Neural progenitor cell (in vitro differentiated cells): ENCODE data around the gene VPS35L. TPM values are rescaled to one million over a fixed set of nuclear protein-coding genes. Genes with fewer than 3 reads are reported as not detected.

Experiments used
- DNase-seq: peaks from one replicate; pipeline ENCODE4 v3.0.0-alpha.2; 2016; ENCODE audit warnings: low spot score
- H2AFZ ChIP-seq: fragments of 200-600 bp; sonication (generic); replicated peaks from 2 replicates; pipeline ENCODE4 v1.6.1; 2016; ENCODE audit warnings: antibody characterized with exemption
- H3F3A ChIP-seq: fragments of 200-600 bp; sonication (generic); 2 replicates; pipeline ENCODE4 v1.6.1; 2016; ENCODE audit warnings: antibody characterized with exemption, low read depth
- H3K27ac ChIP-seq: fragments of 200-600 bp; sonication (generic); 2 replicates; pipeline ENCODE4 v1.5.1; 2016; ENCODE audit warnings: mild to moderate bottlenecking
- H3K27me3 ChIP-seq: fragments of 200-600 bp; sonication (generic); 2 replicates; pipeline ENCODE4 v1.6.1; 2016; ENCODE audit warnings: mild to moderate bottlenecking, moderate library complexity
- H3K36me3 ChIP-seq: fragments of 200-600 bp; sonication (generic); 2 replicates; pipeline ENCODE4 v1.5.1; 2016
- H3K4me1 ChIP-seq: fragments of 200-600 bp; sonication (generic); 2 replicates; pipeline ENCODE4 v1.6.1; 2016; ENCODE audit warnings: mixed run types
- H3K4me2 ChIP-seq: fragments of 200-600 bp; sonication (generic); 2 replicates; pipeline ENCODE4 v1.6.1; 2016
- H3K4me3 ChIP-seq: fragments of 200-600 bp; sonication (generic); 2 replicates; pipeline ENCODE4 v1.5.1; 2016
- H3K79me2 ChIP-seq: fragments of 200-600 bp; sonication (generic); 2 replicates; pipeline ENCODE4 v1.6.1; 2016; ENCODE audit warnings: low read depth
- H3K9ac ChIP-seq: fragments of 200-600 bp; sonication (generic); 2 replicates; pipeline ENCODE4 v1.6.1; 2016
- H3K9me3 ChIP-seq: fragments of 200-600 bp; sonication (generic); 2 replicates; pipeline ENCODE4 v1.5.1; 2016; ENCODE audit warnings: low read depth
- H4K20me1 ChIP-seq: fragments of 200-600 bp; sonication (generic); 2 replicates; pipeline ENCODE4 v1.6.1; 2016; ENCODE audit warnings: low read depth
- H3K27ac Mint-ChIP-seq: 3 replicates; pipeline ENCODE4 v1.8.0; 2021; ENCODE audit warnings: mixed read lengths
- H3K27me3 Mint-ChIP-seq: 2 replicates; pipeline ENCODE4 v1.8.0; 2022; ENCODE audit warnings: low read depth, mild to moderate bottlenecking, inconsistent platforms, moderate library complexity, mixed read lengths; ENCODE audit not compliant: insufficient read depth
- H3K36me3 Mint-ChIP-seq: 3 replicates; pipeline ENCODE4 v1.8.0; 2021; ENCODE audit warnings: mixed read lengths
- H3K4me1 Mint-ChIP-seq: 3 replicates; pipeline ENCODE4 v1.8.0; 2021; ENCODE audit warnings: mixed read lengths
- H3K4me3 Mint-ChIP-seq: 3 replicates; pipeline ENCODE4 v1.8.0; 2021; ENCODE audit warnings: mild to moderate bottlenecking, moderate library complexity, mixed read lengths
- H3K9me3 Mint-ChIP-seq: 3 replicates; pipeline ENCODE4 v1.8.0; 2020; ENCODE audit warnings: mixed read lengths
- CTCF ChIP-seq: fragments of 200-600 bp; sonication (generic); IDR thresholded peaks from 2 replicates; pipeline ENCODE4 v1.5.1; 2017; ENCODE audit warnings: antibody characterized with exemption, mild to moderate bottlenecking
- EZH2 ChIP-seq: fragments of 200-600 bp; sonication (generic); IDR thresholded peaks from 2 replicates; pipeline ENCODE4 v1.6.1; 2017; ENCODE audit warnings: antibody characterized with exemption, mild to moderate bottlenecking, moderate library complexity
- EZH2phosphoT487 ChIP-seq: fragments of 200-600 bp; sonication (generic); IDR thresholded peaks from 2 replicates; pipeline ENCODE4 v1.6.1; 2017; ENCODE audit warnings: antibody characterized with exemption
- total RNA-seq: library from RNA; depleted of rRNA; stranded (reverse); fragments of >200 nt; gene quantifications from 2 replicates; pipeline ENCODE4 v1.2.3, GENCODE V29; 2015; ENCODE audit warnings: low replicate concordance

The VPS35L gene
- total RNA-seq, 1 donor from 2014 or later = 57.1 TPM

DNA sequence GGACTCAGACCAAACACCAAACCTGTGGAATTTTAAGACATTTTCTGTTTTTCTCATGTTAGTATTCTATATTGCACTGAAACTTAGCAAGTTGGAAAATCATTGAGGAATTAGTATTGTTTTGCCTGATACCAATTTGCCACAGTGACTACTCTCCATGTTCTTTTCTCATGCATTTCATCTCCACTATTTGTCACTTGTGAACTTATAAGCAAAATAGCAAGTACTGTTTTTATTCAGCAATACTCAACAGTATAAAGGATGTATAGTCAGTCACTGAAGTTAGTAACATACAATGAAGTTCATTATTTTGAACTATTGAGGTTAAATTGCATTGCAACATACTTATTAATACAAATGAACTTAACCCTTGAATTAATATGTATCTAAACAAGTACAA is 5.8 kb upstream of the VPS35L start:
- Histone ChIP-seq H3K27me3 (no peaks in the 10 kb centered on the region), H3K36me3 (peaks cover 16% of the 10 kb centered on the region), H4K20me1 (no peaks in the 10 kb centered on the region), H2AFZ (no peak overlapping the region), H3K4me2 (no peak overlapping the region), H3K9me3 (no peaks in the 10 kb centered on the region), H3K27ac (no peak overlapping the region), H3K4me3 (no peak overlapping the region), H3K79me2 (no peaks in the 10 kb centered on the region), H3F3A (peaks cover 8% of the 10 kb centered on the region), H3K9ac (no peak overlapping the region), H3K4me1 (no peaks in the 10 kb centered on the region)
- Mint-ChIP-seq H3K4me1 (no peaks in the 10 kb centered on the region), H3K4me3 (no peak overlapping the region), H3K9me3 (no peaks in the 10 kb centered on the region), H3K27me3 (no peaks in the 10 kb centered on the region), H3K27ac (no peak overlapping the region), H3K36me3 (peaks cover 7% of the 10 kb centered on the region)
- TF ChIP-seq CTCF (no peak), EZH2 (no peak), EZH2phosphoT487 (no peak)
- no peak for DNase-seq

DNA sequence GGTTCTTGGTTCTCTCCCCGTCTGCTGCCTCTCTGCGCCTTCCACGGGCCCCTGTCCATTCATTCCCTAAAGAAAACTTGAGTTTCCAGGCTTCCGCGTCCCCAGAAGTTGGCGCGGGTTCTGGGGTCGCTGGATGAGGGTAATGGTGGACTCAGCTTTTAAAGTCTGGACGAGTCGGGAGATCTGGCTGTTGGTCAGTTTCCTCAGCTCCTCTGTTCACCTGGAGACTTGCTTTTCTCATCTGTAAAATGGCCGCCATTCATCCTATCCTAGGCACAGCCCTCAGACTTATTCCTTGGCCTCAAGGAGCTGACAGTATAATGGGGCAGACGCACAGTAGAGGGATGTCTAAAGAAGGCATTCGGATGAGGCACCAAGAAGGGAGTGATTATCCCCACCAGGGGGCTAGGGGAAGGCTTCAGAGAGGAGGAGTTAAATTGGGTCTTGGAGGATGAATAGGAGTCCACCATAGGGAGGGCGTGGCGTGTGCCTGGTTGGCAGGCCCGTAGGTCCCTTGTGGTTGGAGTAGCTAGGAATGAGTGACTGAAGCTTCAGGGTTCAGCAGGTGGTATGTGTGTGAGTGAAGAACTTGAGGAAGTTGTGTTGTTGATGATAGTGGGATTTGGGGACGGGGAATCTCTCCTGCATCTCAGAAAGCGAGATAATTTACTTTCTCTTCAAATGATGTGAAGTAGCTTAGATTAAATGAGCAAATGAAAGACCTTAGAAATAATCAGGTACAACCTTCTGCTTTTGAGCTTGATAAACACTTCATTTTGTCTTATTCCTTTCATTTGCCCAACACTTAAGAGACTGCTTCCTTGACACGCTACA is 652 bp downstream of the VPS35L start:
- peak overlapping the region; percentile 28 for H3K27ac Mint-ChIP-seq
- H3K4me2 ChIP-seq = peak overlapping the region; percentile 74
- H3K9me3 ChIP-seq = no peaks in the 10 kb centered on the region
- peak overlapping the region; percentile 83 for H3K27ac ChIP-seq
- H3K79me2 ChIP-seq = peaks cover 26% of the 10 kb centered on the region
- peaks cover 17% of the 10 kb centered on the region for H3K4me1 Mint-ChIP-seq
- no peaks in the 10 kb centered on the region for H3K36me3 ChIP-seq
- H3K9me3 Mint-ChIP-seq = no peaks in the 10 kb centered on the region
- H3K4me3 Mint-ChIP-seq = peak overlapping the region; percentile 89
- peaks cover 5% of the 10 kb centered on the region for H4K20me1 ChIP-seq
- H3K4me1 ChIP-seq = no peaks in the 10 kb centered on the region
- no peaks in the 10 kb centered on the region for H3K27me3 Mint-ChIP-seq
- H3K36me3 Mint-ChIP-seq = peaks cover 5% of the 10 kb centered on the region
- peak overlapping the region; percentile 81 for H3K4me3 ChIP-seq
- peak; percentile 88 for DNase-seq
- peak overlapping the region; percentile 94 for H2AFZ ChIP-seq
- H3K9ac ChIP-seq = peak overlapping the region; percentile 81
- peaks cover 29% of the 10 kb centered on the region for H3F3A ChIP-seq
- TF ChIP-seq EZH2 = no peak
- TF ChIP-seq EZH2phosphoT487 = no peak
- TF ChIP-seq CTCF = peak; percentile 38
- H3K27me3 ChIP-seq = no peaks in the 10 kb centered on the region

- Mint-ChIP-seq H3K27ac (no peak overlapping the region), H3K4me3 (no peak overlapping the region)
Measured at GRCh38 chr16:19559242-19559910, 3.9 kb downstream of the VPS35L start.

More at GRCh38 chr16:19559242-19559910, 3.9 kb downstream of the VPS35L start:
- DNase-seq = peak; percentile 71
- Histone ChIP-seq H3K4me3 (no peak overlapping the region), H3F3A (peaks cover 24% of the 10 kb centered on the region), H3K36me3 (no peaks in the 10 kb centered on the region), H3K9ac (no peak overlapping the region), H3K27ac (no peak overlapping the region), H3K4me1 (no peaks in the 10 kb centered on the region), H3K4me2 (no peak overlapping the region), H3K27me3 (no peaks in the 10 kb centered on the region), H2AFZ (no peak overlapping the region), H3K9me3 (no peaks in the 10 kb centered on the region), H4K20me1 (peaks cover 5% of the 10 kb centered on the region), H3K79me2 (peaks cover 29% of the 10 kb centered on the region)
- peaks cover 11% of the 10 kb centered on the region for H3K36me3 Mint-ChIP-seq
- H3K9me3 Mint-ChIP-seq = peaks cover 6% of the 10 kb centered on the region
- TF ChIP-seq EZH2phosphoT487 (no peak), EZH2 (no peak), CTCF (peak; percentile 87)
- H3K27me3 Mint-ChIP-seq = no peaks in the 10 kb centered on the region
- H3K4me1 Mint-ChIP-seq = peaks cover 17% of the 10 kb centered on the region
